Hepatocyte (in vitro differentiated cells): Measurements from ENCODE around the gene FRMD3. TPM values are rescaled to one million over a fixed set of nuclear protein-coding genes. Genes with fewer than 3 reads are reported as not detected.

ENCODE experiments used
- DNase-seq: peaks from one replicate; pipeline ENCODE4 v3.0.0-alpha.2; 2016; ENCODE audit warnings: low spot score
- H2AFZ ChIP-seq: fragments of 200-600 bp; sonication (generic); 2 replicates; pipeline ENCODE4 v1.6.0; 2016; ENCODE audit warnings: antibody characterized with exemption, mild to moderate bottlenecking
- H3K27ac ChIP-seq: fragments of 200-600 bp; sonication (generic); 2 replicates; pipeline ENCODE4 v1.5.1; 2016; ENCODE audit warnings: mild to moderate bottlenecking
- H3K27me3 ChIP-seq: fragments of 200-600 bp; sonication (generic); 2 replicates; pipeline ENCODE4 v1.6.1; 2016
- H3K36me3 ChIP-seq: fragments of 200-600 bp; sonication (generic); replicated peaks from 2 replicates; pipeline ENCODE4 v1.5.1; 2016; ENCODE audit warnings: low read depth; ENCODE audit not compliant: insufficient read depth
- H3K4me1 ChIP-seq: fragments of 200-600 bp; sonication (generic); 2 replicates; pipeline ENCODE4 v1.5.1; 2016; ENCODE audit warnings: mild to moderate bottlenecking, moderate library complexity; ENCODE audit not compliant: insufficient read depth
- H3K4me2 ChIP-seq: fragments of 200-600 bp; sonication (generic); 2 replicates; pipeline ENCODE4 v1.6.0; 2016
- H3K4me3 ChIP-seq: fragments of 200-600 bp; sonication (generic); 2 replicates; pipeline ENCODE4 v1.5.1; 2016; ENCODE audit warnings: mild to moderate bottlenecking
- H3K79me2 ChIP-seq: fragments of 200-600 bp; sonication (generic); 2 replicates; pipeline ENCODE4 v1.6.0; 2017; ENCODE audit warnings: mild to moderate bottlenecking
- H3K9me2 ChIP-seq: fragments of 200-600 bp; sonication (generic); replicated peaks from 2 replicates; pipeline ENCODE4 v1.6.0; 2017; ENCODE audit warnings: mild to moderate bottlenecking; ENCODE audit not compliant: insufficient read depth
- H3K9me3 ChIP-seq: fragments of 200-600 bp; sonication (generic); 2 replicates; pipeline ENCODE4 v1.5.1; 2016; ENCODE audit warnings: low read depth, mild to moderate bottlenecking
- H4K20me1 ChIP-seq: fragments of 200-600 bp; sonication (generic); 2 replicates; pipeline ENCODE4 v1.6.0; 2016; ENCODE audit warnings: mild to moderate bottlenecking; ENCODE audit not compliant: insufficient read depth, poor library complexity, severe bottlenecking
- EZH2 ChIP-seq: fragments of 200-600 bp; sonication (generic); IDR thresholded peaks from 2 replicates; pipeline ENCODE4 v1.6.1; 2016; ENCODE audit warnings: antibody characterized with exemption, mild to moderate bottlenecking, borderline replicate concordance
- EZH2phosphoT487 ChIP-seq: fragments of 200-600 bp; sonication (generic); IDR thresholded peaks from one replicate; pipeline ENCODE4 v1.6.1; 2018; ENCODE audit warnings: antibody characterized with exemption, mild to moderate bottlenecking, low read depth, moderate library complexity; ENCODE audit not compliant: unreplicated experiment, severe bottlenecking
- WGBS: methylation state at CpG from one replicate; pipeline ENCODE4 v1.1.6; 2016; ENCODE audit warnings: low lambda C conversion rate; ENCODE audit errors: missing lambda C conversion rate; 5-methylcytosine and 5-hydroxymethylcytosine counted together
- polyA plus RNA-seq: library from polyadenylated mRNA; unstranded; fragments of >200 nt; fragmentation: Nextera tagmentation; extraction: Ambion mirVana; gene quantifications from 2 replicates; pipeline ENCODE4 v1.2.1, GENCODE V29; 2016
- total RNA-seq: library from RNA; depleted of rRNA; stranded (reverse); fragments of >200 nt; gene quantifications from 2 replicates; pipeline ENCODE4 v1.2.3, GENCODE V29; 2014
- TF ChIP-seq, protein P1 (sequence below): fragments of 200-600 bp; sonication (generic); IDR thresholded peaks from 2 replicates; pipeline ENCODE4 v1.5.1; 2016; ENCODE audit warnings: antibody characterized with exemption, mild to moderate bottlenecking; ENCODE audit not compliant: poor library complexity

Gene FRMD3
- total and polyA plus RNA-seq, 2 experiments from 2014 or later, result 3.9 to 7.0 TPM

DNA sequence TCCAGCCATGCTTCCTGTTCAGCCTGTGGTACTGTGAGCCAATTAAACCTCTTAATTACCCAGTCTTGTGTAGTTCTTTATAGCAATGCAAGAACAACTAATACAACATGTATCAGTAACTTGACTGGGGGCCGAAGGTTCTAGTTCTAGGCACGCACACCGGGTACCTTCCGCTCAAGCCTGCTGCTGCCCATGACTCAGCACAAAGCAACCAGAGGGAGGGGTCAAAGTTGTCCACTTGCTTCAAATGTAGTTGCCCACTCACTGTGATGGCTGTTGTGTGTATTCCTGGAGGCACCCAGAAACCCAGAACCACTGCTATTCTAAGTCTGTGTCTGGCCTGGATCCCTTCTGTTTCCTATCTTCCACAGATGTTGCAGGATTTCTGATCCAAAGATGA is 222.6 kb downstream of the FRMD3 start:
- no peak overlapping the region for H3K27ac ChIP-seq
- TF ChIP-seq, protein P1, sequence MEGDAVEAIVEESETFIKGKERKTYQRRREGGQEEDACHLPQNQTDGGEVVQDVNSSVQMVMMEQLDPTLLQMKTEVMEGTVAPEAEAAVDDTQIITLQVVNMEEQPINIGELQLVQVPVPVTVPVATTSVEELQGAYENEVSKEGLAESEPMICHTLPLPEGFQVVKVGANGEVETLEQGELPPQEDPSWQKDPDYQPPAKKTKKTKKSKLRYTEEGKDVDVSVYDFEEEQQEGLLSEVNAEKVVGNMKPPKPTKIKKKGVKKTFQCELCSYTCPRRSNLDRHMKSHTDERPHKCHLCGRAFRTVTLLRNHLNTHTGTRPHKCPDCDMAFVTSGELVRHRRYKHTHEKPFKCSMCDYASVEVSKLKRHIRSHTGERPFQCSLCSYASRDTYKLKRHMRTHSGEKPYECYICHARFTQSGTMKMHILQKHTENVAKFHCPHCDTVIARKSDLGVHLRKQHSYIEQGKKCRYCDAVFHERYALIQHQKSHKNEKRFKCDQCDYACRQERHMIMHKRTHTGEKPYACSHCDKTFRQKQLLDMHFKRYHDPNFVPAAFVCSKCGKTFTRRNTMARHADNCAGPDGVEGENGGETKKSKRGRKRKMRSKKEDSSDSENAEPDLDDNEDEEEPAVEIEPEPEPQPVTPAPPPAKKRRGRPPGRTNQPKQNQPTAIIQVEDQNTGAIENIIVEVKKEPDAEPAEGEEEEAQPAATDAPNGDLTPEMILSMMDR, result no peak
- no peak for TF ChIP-seq EZH2phosphoT487
- WGBS, result 93% methylated on average over 4 of the region's 4 CpGs

GRCh38 chr9:83313781-83314180 is 224.4 kb downstream of the FRMD3 start:
- 81% methylated on average over 6 of the region's 6 CpGs for WGBS
- H4K20me1 ChIP-seq, result no peaks in the 10 kb centered on the region
- H2AFZ ChIP-seq, result no peak overlapping the region
- H3K9me3 ChIP-seq, result no peaks in the 10 kb centered on the region
- H3K4me1 ChIP-seq, result no peaks in the 10 kb centered on the region
- TF ChIP-seq EZH2 (no peak), EZH2phosphoT487 (no peak)
- TF ChIP-seq, protein P1, result no peak
- H3K27ac ChIP-seq, result no peak overlapping the region
- no peaks in the 10 kb centered on the region for H3K36me3 ChIP-seq
- no peak for DNase-seq
- no peaks in the 10 kb centered on the region for H3K27me3 ChIP-seq
- no peaks in the 10 kb centered on the region for H3K9me2 ChIP-seq
- no peak overlapping the region for H3K4me2 ChIP-seq
- H3K4me3 ChIP-seq, result no peak overlapping the region
- no peaks in the 10 kb centered on the region for H3K79me2 ChIP-seq

More for the DNA sequence above, 222.6 kb downstream of the FRMD3 start:
- Histone ChIP-seq H3K27me3 (no peaks in the 10 kb centered on the region), H2AFZ (no peak overlapping the region), H3K79me2 (no peaks in the 10 kb centered on the region), H3K4me3 (no peak overlapping the region), H3K4me1 (no peaks in the 10 kb centered on the region), H3K4me2 (no peak overlapping the region), H3K36me3 (no peaks in the 10 kb centered on the region), H3K9me2 (no peaks in the 10 kb centered on the region), H4K20me1 (no peaks in the 10 kb centered on the region), H3K9me3 (no peaks in the 10 kb centered on the region)
- no peak for DNase-seq

DNA sequence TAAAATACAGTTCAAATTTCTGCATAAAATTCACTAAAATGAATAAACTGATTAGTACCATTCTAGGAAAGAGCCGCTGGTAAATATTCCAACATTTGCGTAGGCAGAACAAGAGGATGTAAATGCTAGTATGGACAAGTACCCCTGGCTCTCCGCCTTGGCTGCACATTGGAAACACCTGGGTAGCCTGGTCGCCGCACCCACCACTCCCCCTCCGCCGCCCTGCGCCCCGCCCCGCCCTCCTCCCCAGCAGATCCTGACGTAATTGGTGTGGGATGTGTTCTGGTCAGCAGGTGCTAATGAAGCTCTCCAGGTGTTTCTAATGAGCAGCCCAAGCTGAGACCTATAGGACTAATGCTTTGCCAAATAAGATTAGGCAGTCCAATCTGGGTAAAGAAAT is 225.7 kb downstream of the FRMD3 start:
- Histone ChIP-seq H3K4me3 (no peak overlapping the region), H3K36me3 (no peaks in the 10 kb centered on the region), H3K27me3 (no peaks in the 10 kb centered on the region), H3K4me2 (no peak overlapping the region), H3K79me2 (no peaks in the 10 kb centered on the region), H3K9me3 (no peaks in the 10 kb centered on the region), H4K20me1 (no peaks in the 10 kb centered on the region), H2AFZ (no peak overlapping the region), H3K9me2 (no peaks in the 10 kb centered on the region), H3K27ac (no peak overlapping the region), H3K4me1 (no peaks in the 10 kb centered on the region)
- TF ChIP-seq, protein P1, result no peak
- TF ChIP-seq EZH2phosphoT487 (no peak), EZH2 (no peak)
- 88% methylated on average over 11 of the region's 11 CpGs for WGBS
- no peak for DNase-seq
